NCI-H1436 (cell line): ENCODE results near the gene NME3.
"Not testable (repeated sequence)": the region's sequence is repeated elsewhere in the genome, so short reads cannot be mapped to it uniquely, and the experiment has no call there.

Source experiments
- DNase-seq: peaks from one replicate; lab custom pipeline; 2025; lab: John Stamatoyannopoulos, UW

Gene NME3

DNA sequence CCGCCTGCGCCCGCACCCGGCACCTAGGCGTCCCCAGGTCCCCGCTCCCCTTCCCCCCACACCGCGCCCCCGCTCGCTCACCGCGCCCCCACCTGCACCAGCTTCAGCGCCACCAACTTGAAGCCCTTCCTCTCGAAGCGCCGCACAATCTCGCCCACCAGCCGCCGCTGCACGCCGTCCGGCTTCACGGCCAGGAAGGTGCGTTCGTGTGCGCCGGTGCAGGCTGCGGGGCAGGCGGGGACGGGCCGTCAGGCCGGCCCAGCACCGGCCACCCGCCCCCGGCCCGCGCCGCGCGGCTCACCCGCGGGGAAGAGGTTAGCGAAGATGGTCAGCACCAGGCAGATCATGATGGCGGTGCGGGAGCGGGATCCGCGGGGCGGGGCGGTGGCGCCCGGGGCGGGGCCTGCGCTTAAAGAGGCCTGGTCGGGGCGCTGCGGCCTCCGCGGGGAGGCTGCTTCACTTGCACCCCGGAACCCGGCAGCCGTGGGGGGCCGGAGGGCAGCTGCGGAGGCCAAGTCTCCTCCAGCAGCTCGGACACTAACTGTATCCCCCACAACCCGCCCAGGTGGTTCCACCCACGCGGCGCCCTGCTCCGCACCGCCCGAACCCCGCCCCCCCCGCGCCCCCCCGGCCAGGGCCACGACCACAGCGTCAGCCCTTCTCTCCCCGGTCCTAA, at the start of gene NME3:
Gene NME3, minus strand, starts transcription at position 356 of the 676 bp plus-strand sequence. Its CDS starts 9 bp downstream, at position 347.
- DNase-seq = no peak

DNA sequence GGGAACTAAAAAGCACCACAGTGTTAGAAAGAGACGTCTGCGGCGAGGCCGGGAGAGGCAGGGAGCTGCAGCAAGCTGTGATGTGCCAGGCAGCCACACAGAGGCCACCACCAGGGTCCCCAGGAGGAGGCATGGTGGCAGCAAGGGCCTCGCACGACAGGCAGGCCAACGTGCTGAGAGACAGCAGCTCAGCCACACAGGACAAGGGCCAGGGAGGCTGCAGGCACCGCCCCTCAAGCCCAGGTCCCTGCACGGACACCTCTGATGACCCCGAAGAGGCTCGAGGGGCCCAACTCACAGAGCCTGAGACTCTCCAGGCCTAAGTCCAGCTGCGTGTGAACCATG, 49.6 kb upstream of the NME3 start:
- DNase-seq = no peak

DNA sequence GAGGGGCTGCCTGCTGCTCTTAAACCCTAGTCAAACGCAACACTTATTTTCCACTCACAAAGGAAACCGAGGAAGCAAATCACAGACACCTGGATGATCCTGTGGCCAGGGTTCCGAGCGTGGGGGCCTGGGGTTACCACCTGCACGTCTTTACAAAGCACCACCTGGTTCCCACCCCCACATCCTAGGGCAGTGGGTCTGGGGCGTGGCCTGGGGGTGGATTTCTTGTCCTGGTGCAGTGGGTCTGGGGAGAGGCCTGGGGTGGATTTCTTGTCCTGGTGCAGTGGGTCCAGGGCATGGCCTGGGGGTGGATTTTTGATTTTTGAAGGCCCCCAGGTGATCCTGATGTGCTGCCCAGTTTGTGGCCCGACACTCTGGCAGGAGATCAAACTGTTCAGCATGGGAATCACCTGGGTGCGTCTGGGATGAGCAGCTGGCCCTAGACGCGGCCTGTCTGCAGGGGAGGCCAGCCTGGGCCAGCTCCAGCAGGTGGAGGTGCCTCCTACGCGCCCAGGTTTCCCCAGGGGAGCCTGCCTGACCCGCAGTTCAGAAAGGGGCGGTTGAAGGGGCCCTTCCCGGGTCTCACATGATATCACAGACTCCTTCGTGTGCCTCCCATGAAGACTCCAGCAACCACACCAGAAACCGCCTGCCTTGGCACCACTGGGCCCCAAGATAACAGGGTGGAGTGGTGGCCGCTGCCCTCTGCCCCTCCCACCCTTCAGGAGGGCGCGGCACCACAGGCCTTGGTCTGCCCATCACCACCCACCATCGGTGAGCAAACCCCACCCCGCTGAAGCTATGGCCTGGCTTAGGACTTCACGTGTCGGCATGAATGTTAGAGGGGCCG, 49.0 kb upstream of the NME3 start:
- no peak for DNase-seq

DNA sequence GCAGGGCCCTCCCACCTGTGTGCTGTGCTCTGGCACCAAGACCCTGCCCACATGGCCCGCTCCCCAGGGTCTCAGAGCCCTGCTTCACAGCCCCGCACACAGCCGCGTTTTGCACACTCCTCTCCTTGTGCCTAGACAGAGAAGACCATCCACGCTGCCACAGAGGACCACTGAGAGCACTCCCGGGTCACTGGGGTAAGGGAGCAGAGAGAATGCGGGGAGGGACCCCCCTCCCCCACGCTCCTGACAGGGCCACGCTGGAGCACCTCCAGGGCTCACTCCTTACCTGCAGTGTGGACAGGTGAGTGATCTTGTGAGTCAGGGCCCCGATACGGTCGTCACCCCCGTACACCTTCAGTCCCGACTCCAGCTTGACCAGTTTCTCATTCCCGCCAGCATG, 48.3 kb upstream of the NME3 start:
- DNase-seq = no peak

DNA sequence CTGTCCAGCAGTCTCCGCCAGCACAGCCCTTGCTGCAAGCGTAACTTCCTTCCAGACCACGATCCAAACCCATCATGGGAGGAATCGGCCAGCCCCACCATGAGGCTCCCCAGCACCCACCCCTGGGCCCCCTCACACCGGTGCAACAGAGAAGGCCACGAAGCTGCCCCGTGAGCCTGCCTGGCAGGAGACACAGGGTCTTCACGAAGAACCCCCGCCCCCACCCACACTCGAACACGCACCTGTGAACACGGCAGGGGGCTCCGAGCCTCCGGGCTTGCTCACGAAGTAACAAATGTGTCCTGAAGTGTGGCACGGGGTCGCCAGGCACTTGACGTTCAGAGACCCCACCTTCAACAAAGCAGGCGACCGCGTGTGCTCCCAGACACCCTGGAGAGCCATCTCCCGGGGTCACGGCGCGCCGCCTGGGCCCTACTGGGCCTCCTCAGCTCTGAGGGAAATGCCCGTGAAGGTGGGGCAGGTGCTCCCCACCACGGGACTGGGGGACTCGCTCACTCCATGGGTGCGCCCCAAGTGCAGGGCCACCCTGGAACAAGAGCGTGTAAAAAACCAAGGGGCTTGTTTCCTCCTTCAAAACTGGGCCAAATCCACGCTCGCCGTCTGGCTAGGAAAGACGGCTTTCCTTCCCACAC, 47.7 kb upstream of the NME3 start:
- no peak for DNase-seq

DNA sequence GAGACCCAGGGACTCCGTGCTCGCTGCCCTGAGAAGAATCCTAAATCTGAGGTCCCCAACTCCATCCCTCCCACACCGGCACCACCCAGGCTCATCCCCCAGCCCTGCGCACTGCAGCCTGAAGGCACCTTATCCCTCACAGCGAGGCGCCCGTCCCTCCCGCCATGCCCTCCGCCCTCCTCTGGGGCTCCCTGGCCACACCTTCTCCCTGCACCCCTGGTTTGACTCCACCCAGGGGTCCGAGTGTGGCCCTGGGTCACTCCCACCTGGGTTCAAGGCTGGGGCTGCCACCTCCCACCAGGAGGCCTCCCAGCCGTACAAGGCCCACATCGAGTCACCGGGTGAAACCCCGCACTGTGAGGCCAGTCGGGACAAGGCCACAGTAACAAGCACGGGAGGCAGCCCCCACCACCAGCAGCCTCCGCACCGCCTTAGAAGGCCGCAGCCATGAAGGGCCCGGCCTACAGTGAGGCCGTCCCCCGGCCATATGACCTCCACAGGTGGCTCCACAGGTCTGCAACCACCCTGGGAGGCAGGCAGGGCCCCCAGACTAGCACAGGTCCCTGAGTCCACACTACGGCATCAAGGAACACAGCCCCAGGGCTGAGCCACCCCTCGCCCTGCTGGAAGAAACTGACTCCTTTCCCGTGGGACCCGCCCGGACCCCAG, 47.0 kb upstream of the NME3 start:
- DNase-seq = no peak

DNA sequence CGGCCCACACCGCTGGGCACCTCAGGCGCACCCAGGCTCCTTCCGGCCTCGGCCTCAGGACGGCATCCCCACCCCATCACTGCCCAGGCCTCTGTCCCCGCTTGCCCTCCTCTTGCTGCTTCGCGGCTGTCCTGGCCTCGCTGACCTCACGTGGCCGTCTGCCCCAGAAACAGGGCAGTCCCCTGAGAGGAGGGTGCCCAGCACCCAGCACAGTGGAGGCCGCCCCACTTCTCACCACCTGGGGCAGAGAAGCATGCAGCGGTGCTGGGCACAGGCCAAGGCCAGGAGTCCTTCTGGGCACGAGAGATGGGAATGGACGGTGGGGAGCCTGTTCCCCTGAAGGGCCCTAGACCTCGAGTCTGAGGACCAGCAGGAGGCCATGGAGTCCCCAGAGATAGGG, 46.4 kb upstream of the NME3 start:
- DNase-seq = no peak

DNA sequence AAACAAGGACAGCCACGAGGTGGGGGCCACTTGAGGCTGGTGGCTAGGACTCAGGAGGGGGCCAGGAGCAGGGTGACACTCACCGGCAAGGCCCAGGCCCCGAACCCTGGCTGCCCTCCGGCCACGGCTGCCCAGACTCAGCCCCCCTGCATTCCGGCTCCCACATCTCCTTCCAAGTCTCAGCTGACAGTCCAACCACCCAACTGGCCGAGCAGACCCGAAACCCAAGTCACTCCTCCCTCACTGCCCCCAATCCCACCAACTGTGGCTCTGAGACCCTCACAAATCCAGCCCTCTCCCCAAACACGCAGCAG, 45.9 kb upstream of the NME3 start:
- no peak for DNase-seq

DNA sequence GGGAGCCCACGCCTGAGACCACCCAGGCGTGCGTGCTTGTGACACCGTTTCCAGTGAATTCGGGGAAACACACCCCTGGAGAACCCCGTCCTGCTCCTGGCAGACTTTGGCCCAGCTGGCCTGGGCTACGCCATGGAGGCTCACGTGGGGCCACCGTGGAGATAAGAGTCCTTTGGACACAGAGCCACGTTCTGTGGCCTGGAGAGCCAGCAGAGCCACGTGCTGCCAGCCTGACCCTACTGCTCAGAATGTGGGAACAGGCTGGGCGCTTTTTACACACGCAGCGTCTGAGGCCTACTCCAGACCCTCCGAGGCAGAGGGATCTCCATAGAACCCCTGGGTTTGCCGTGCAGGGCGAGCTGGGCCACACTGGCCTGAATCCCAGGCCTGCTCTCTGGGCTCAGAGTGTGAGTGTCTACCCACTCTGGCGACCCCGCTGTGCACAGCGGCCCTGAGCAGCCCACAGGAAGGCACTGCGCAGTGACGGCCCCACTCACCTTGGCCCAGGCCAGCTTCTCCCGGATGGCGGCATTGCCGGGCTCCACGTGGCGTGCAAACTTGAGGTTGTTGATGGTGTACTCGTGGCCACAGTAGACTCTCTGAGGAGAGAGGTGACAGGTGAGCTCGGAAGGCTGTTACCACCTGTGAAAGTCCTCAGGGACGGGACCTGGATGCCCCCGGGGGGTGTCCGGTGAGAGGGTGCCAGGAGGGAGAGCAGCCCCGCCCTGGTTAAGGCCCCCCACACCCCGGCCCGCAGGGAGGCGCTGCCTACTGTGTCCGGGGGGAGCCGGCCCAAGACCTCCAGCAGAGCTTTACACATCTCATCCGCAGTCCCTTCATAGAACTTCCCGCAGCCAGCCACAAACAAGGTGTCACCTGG, 45.3 kb upstream of the NME3 start:
- DNase-seq = no peak

DNA sequence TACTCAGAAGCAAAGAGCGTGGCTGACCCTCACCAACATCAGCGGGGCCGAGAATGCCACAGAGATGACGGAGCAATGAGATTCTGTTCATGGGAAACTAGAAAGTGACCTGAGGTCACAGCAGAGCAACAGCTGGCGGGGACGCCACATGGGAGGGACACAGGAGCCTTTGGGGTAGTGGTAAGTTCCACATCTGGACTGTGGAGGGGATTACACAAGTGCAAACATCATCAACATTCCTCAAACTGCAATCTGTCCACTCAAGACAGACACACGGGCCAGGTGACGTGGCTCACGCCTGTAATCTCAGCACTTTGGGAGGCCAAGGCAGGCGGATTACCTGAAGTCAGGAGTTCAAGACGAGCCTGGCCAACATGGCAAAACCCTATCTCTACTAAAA, 44.1 kb upstream of the NME3 start:
- no peak for DNase-seq

DNA sequence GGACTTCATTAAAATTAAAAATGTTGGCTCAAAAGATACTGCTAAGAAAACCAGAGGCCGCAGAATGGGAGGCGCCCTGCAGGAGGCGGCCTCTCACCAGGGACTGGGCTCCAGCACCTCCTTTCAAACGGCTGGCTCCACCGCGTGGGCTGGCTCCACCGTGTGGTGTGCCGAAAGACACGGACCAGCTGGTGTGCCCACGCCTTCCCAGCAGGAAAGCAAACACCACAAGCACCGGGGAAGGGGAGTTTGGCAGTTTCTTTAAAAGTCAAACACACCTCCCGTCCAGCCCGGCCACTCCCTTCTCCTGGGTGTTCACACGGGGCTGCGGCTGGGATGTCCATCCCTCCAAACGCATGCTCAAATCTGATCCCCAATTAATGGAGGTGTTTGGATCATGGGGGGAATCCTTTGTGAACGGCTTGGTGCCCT, 41.4 kb upstream of the NME3 start:
- DNase-seq = no peak

DNA sequence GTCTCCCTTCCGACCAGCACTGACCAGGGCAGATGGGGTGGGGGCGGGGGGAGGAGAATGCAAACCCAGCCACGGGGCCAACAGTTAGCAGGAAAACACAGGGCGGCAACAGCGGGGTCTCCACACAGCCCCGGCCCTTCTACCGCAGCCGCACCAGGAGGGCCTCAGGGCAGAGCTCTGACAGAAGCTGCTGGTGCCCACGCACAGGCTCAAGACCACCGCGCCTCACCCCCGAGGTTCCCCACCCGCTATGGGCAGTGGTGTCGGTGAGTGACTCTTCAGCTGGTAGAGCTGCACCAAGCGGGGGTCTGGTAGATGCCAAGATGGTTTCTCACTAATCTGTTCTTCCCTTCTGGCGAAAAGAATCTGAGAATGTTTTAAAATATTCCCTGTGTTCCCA, 39.2 kb upstream of the NME3 start:
- DNase-seq = no peak

DNA sequence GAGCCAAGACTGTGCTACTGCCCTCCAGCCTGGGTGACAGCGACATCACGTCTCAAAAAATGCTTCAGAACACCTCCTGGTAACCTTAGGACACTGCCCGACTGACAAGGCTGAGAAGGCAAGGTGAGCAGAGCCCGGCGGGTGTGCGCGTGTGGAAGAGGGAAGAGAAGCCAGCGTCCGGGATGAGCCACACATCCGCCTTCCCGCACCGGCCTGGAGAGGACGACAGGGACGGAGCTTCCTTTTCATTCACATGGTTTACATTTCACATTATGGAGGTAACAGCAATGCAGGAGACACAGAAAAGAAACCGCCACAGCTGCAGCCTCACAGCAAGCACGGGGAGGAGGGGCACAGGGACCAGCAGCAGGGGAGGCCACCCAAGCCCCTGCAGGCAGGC, 38.8 kb upstream of the NME3 start:
- no peak for DNase-seq

DNA sequence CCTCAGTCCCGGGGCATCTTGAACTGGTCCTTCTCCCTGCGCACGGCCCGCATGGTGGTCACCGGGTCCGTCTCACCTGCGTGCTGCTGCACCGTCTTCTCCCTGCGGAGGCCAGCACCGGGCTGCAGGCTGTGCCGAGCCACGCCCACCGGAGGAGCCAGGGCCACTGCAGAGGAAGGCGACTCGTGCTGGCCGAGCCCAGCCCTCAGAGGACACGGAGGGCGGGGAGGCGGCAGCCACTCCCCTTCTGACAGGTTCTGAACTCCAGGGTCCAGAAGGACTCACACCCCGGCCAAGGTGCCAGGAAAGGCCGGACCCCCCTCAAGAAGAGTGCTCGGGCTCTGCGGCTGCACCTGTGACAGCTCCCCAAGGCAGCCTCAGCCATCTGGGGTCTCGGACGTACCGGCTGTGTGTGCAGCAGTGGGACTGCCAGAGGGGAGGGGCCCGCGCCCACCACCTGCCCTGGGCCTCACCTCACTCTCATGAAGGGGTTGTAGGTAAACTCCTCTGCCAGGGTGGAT, 38.0 kb upstream of the NME3 start:
- no peak for DNase-seq

DNA sequence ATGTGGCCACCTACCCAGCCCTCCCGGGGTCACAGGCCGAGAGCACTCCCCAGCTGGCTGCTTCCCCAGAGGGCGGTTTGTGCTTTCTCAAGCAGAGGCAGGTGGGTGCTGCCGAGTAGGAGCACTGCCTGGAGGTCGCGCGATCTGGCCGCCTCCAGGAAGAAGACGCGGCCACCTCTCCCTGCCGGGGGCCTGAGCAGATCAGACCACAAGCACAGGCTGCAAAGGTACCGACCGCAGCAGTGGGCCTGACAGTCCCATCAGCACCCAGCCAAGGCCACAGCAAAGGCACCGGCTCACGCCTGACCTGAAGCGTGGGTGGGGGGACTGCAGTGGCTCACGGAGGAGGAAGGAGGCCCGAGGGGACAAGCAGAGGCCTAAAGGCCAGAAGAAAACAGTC, 37.3 kb upstream of the NME3 start:
- no peak for DNase-seq

DNA sequence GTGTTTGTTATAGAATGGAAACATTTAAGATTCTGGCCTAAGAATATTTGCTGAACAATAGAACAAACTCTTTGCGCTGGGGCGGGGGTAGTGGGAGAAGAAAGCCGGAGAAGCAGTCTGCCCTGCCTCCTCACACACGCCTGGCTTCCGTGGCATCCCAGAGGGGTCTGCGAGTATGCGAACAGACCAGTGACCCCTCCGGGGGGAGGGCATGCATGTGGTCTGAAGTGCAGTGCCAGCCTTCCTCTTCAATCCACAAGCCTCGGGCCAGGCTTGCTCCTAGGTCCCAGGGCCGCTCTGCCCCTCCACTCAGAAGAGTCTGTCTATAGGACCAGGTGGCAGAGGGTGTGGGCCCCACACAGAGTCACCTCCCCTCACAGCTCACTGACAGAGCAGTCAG, 36.3 kb upstream of the NME3 start:
- DNase-seq = no peak

DNA sequence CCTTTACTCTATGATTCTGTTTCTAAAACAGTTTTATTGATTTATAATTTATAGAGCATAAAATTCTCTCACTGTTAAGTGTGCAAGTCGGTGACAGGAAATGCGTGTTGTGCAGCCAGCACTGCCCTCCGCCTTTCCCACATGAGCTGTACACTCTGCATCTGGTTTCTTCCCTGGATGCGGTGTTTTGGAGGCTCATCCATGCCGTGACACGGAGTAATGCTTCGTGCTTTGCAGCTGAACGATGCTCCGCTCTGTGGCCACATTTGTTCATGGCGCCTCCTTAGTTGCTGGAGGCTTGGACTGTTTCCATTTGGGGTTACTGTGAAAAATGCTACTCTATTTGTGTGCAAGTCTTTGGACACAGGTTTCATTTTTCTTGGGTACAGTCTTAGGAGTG, 29.4 kb upstream of the NME3 start:
- DNase-seq = no peak

DNA sequence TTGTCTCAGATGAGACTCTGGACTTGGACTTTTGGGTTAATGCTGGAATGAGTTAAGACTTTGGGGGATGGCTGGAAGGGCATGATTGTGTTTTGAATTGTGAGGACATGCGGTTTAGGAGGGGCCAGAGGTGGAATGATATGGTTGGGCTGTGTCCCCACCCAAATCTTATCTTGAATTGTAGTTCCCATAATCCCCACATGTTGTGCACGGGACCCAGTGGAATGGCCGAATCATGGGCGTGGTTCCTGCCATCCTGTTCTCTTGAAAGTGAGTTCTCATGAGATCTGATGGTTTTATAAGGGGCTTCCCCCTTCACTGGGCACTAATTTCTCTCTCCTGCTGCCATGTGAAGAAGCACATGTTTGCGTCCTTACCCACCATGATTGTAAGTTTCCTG, 27.9 kb upstream of the NME3 start:
- not testable (repeated sequence) for DNase-seq

DNA sequence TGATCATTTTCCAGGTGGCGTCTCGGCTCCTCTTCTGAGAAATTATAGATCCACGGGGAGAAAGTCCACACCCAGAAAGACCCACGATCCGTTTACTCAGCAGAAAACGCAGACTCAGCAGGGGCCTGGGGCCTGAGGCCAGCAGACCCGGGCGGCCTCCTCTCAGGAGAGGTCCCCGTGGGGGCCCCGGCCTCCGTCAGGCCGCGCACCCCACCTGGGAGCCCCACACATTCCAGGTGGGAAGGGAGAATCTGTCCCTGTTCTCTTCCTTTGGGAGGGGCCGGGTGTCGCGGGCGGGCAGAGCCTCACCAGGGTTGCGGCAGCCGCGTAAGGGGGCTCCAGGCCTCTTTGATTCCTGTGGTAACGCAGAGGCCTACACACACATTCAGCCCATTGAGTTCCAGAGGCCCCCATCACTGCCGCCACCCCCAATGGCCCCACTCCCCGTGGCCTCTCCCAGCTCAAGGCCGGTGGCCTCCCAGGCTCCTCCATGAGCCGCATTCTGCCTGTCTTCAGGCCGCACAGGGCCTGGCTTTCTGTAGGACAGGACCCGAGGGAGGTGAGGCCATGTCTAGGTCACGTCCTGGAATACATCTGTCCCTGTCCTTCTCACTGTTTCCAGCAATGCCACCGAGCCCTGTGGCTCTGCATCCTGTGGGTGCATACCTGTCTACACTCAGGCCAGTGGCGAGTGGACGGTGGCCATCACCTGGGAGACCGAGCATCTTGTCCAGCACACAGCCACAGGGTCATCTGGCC, 23.7 kb upstream of the NME3 start:
- no peak for DNase-seq

DNA sequence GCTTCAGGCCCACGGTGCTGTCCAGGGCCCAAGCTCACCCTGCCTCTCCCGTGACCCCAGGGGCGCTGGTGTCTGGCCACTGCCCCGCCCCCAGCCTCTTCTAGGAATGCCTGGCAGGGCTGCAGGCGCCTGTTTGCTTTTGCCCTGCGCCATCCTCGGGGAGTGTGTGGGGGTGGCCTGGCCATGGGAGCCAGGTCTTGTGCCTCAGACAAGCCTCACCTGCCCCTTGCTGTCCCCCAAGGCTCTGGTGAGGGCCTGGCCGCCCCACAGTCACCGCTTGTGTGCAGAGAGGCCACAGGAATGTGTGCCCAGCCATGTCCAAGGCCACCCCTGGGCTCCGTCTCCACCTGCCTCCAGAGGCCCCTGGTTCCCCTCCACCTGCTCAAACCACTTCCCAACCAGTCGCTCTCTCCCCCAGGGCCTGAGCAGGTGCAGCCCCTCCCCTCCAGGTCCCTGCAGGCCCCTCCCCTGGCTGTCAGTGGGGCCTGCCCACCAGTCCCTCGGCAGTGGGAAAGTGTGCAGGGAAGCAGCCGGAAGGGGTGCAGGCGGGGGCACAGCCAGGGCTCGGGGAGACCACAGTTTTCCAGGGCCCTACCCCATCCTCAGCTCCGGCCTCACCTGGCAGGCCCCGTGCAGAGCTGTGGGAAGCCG, 23.0 kb upstream of the NME3 start:
- DNase-seq = no peak
